Choroid plexus epithelial cell (primary cell): ENCODE measurements around the gene AP3M1.

Experiments used
- DNase-seq: peaks from one replicate; pipeline ENCODE4 v3.0.0-alpha.2; 2010; ENCODE audit warnings: low read depth
- H3K4me3 ChIP-seq: 2 replicates; pipeline ENCODE4 v1.5.1; 2011; ENCODE audit warnings: low read depth, mild to moderate bottlenecking, control low read depth, low read length, moderate library complexity
- CTCF ChIP-seq: conservative IDR thresholded peaks from 2 replicates; pipeline ENCODE4 v1.5.1; 2011; ENCODE audit warnings: low read depth, mild to moderate bottlenecking, control low read depth, inconsistent platforms, low read length, moderate library complexity

AP3M1 gene

DNA sequence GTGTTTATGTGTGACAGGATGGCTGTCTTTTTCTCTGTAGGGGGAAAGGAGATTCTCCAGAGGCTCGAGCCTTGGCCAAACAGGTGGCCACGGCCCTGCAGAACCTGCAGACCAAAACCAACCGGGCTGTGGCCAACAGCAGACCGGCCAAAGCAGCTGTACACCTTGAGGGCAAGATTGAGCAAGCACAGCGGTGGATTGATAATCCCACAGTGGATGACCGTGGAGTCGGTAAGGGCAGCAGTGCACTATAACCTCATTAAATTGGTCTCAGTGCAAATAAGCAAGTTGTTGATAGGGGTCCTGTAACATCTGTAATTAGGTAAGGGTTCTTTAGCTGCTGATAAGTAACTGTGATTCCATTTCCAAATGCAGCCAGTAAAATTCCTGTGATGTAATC lies 56.4 kb downstream of the AP3M1 start:
- TF ChIP-seq CTCF, result no peak
- no peak overlapping the region for H3K4me3 ChIP-seq
- DNase-seq, result no peak

GRCh38 chr10:74093530-74094164 lies 57.0 kb downstream of the AP3M1 start:
- no peak for TF ChIP-seq CTCF
- no peak overlapping the region for H3K4me3 ChIP-seq
- DNase-seq, result no peak

GRCh38 chr10:74092372-74092771 lies 58.3 kb downstream of the AP3M1 start:
- DNase-seq, result no peak
- no peak for TF ChIP-seq CTCF
- no peak overlapping the region for H3K4me3 ChIP-seq

DNA sequence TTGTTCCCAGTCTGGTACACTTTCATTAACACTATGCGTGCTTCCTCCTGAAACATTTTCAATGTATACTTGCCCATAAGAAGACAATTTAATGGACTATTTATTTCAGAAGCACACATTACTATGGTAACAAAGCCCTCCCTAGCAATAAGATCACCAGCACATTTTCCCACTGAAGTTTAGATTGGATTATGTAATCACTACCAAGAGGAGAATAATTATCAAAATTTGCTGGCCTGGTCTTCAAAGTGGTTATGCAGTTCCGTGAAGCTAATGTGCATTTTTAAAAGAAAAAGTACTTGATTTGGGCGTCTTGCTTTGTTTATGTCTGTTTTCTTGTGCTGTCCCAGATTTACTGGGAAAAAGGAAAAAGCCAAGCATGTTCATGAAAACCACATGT lies 61.9 kb downstream of the AP3M1 start:
- H3K4me3 ChIP-seq, result no peak overlapping the region
- DNase-seq, result no peak
- TF ChIP-seq CTCF, result no peak

- no peak for DNase-seq
- TF ChIP-seq CTCF, result no peak
- H3K4me3 ChIP-seq, result no peak overlapping the region
Observed at GRCh38 chr10:74086317-74086716, 64.3 kb downstream of the AP3M1 start.

- no peak for DNase-seq
- no peak overlapping the region for H3K4me3 ChIP-seq
- no peak for TF ChIP-seq CTCF
Observed at GRCh38 chr10:74084955-74085354, 65.7 kb downstream of the AP3M1 start.

DNA sequence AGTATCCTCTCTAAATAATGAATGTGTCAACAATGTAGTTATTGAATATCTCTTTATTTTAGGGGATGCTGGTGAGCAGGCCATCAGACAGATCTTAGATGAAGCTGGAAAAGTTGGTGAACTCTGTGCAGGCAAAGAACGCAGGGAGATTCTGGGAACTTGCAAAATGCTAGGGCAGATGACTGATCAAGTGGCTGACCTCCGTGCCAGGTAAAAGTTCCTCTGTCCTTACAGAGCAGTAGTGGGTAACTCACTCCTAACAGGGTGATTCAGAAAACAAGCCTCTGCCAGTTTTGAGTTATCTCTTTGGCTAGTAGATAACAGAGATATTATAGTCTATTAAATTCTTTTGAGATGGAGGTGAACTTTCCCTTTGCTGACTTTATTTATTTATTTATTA lies 67.3 kb downstream of the AP3M1 start:
- TF ChIP-seq CTCF, result no peak
- DNase-seq, result no peak
- no peak overlapping the region for H3K4me3 ChIP-seq
